Ishikawa (cell line): Measurements from ENCODE around the gene FMOD.

Source experiments
- CEBPB ChIP-seq: IDR thresholded peaks from 2 replicates; pipeline ENCODE4 v1.6.1; 2012
- CREB1 ChIP-seq: IDR thresholded peaks from 2 replicates; pipeline ENCODE4 v1.6.1; 2012; ENCODE audit warnings: low read depth
- EGR1 ChIP-seq: IDR thresholded peaks from 2 replicates; pipeline ENCODE4 v1.6.1; 2012
- EP300 ChIP-seq: IDR thresholded peaks from 2 replicates; pipeline ENCODE4 v1.6.1; 2012; ENCODE audit warnings: borderline replicate concordance
- FOXM1 ChIP-seq: IDR thresholded peaks from 2 replicates; pipeline ENCODE4 v1.6.1; 2012; ENCODE audit warnings: low read depth, borderline replicate concordance
- NFIC ChIP-seq: IDR thresholded peaks from 2 replicates; pipeline ENCODE4 v1.6.1; 2012
- RAD21 ChIP-seq: IDR thresholded peaks from 2 replicates; pipeline ENCODE4 v1.6.1; 2012; ENCODE audit warnings: low read depth
- TAF1 ChIP-seq: IDR thresholded peaks from 2 replicates; pipeline ENCODE4 v1.6.1; 2012; ENCODE audit warnings: low read depth, mild to moderate bottlenecking
- TCF12 ChIP-seq: IDR thresholded peaks from 2 replicates; pipeline ENCODE4 v1.6.1; 2012; ENCODE audit warnings: low read depth
- TEAD4 ChIP-seq: IDR thresholded peaks from 2 replicates; pipeline ENCODE4 v1.6.1; 2012
- YY1 ChIP-seq: IDR thresholded peaks from 2 replicates; pipeline ENCODE4 v1.6.1; 2012; ENCODE audit warnings: low read depth
- ZBTB7A ChIP-seq: IDR thresholded peaks from 2 replicates; pipeline ENCODE4 v1.6.1; 2012; ENCODE audit warnings: low read depth
- TF ChIP-seq, protein P1 (sequence below): IDR thresholded peaks from 2 replicates; pipeline ENCODE4 v1.6.1; 2012; ENCODE audit warnings: low read depth, mild to moderate bottlenecking
- TF ChIP-seq, protein P2 (sequence below): IDR thresholded peaks from 2 replicates; pipeline ENCODE4 v1.6.1; 2012
- TF ChIP-seq, protein P3 (sequence below): IDR thresholded peaks from 2 replicates; pipeline ENCODE4 v1.6.1; 2012

FMOD gene

GRCh38 chr1:203305809-203306088, 45.2 kb downstream of the FMOD start:
- TF ChIP-seq EP300 (no peak), CREB1 (no peak), ZBTB7A (no peak), TCF12 (no peak), NFIC (no peak), TAF1 (no peak), YY1 (no peak), FOXM1 (no peak), TEAD4 (no peak), EGR1 (no peak)
- TF ChIP-seq, protein P1, sequence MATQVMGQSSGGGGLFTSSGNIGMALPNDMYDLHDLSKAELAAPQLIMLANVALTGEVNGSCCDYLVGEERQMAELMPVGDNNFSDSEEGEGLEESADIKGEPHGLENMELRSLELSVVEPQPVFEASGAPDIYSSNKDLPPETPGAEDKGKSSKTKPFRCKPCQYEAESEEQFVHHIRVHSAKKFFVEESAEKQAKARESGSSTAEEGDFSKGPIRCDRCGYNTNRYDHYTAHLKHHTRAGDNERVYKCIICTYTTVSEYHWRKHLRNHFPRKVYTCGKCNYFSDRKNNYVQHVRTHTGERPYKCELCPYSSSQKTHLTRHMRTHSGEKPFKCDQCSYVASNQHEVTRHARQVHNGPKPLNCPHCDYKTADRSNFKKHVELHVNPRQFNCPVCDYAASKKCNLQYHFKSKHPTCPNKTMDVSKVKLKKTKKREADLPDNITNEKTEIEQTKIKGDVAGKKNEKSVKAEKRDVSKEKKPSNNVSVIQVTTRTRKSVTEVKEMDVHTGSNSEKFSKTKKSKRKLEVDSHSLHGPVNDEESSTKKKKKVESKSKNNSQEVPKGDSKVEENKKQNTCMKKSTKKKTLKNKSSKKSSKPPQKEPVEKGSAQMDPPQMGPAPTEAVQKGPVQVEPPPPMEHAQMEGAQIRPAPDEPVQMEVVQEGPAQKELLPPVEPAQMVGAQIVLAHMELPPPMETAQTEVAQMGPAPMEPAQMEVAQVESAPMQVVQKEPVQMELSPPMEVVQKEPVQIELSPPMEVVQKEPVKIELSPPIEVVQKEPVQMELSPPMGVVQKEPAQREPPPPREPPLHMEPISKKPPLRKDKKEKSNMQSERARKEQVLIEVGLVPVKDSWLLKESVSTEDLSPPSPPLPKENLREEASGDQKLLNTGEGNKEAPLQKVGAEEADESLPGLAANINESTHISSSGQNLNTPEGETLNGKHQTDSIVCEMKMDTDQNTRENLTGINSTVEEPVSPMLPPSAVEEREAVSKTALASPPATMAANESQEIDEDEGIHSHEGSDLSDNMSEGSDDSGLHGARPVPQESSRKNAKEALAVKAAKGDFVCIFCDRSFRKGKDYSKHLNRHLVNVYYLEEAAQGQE = no peak
- TF ChIP-seq, protein P2, sequence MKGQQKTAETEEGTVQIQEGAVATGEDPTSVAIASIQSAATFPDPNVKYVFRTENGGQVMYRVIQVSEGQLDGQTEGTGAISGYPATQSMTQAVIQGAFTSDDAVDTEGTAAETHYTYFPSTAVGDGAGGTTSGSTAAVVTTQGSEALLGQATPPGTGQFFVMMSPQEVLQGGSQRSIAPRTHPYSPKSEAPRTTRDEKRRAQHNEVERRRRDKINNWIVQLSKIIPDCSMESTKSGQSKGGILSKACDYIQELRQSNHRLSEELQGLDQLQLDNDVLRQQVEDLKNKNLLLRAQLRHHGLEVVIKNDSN = no peak

GRCh38 chr1:203304919-203305808, 45.8 kb downstream of the FMOD start, which contains the start of gene BTG2:
Gene BTG2, plus strand, starts transcription at chr1:203305519. Its CDS starts 88 bp downstream, at chr1:203305607.
- TF ChIP-seq TAF1 = peak; percentile 80
- TF ChIP-seq, protein P1 = no peak
- TF ChIP-seq TCF12 = 0 out of 2 replicates have a peak, but pooled peaks have one; percentile 31
- peak; percentile 51; the same call in 1 of the 2 replicates for TF ChIP-seq EGR1
- TF ChIP-seq, protein P3, sequence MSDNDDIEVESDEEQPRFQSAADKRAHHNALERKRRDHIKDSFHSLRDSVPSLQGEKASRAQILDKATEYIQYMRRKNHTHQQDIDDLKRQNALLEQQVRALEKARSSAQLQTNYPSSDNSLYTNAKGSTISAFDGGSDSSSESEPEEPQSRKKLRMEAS = peak; percentile 58; the same call in 1 of the 2 replicates

GRCh38 chr1:203304391-203304918, 46.5 kb downstream of the FMOD start:
- TF ChIP-seq FOXM1 (no peak), YY1 (no peak), TEAD4 (no peak), TCF12 (no peak), TAF1 (no peak), ZBTB7A (no peak), EP300 (no peak), RAD21 (no peak)
- TF ChIP-seq, protein P3 = no peak
- TF ChIP-seq, protein P2 = no peak

DNA sequence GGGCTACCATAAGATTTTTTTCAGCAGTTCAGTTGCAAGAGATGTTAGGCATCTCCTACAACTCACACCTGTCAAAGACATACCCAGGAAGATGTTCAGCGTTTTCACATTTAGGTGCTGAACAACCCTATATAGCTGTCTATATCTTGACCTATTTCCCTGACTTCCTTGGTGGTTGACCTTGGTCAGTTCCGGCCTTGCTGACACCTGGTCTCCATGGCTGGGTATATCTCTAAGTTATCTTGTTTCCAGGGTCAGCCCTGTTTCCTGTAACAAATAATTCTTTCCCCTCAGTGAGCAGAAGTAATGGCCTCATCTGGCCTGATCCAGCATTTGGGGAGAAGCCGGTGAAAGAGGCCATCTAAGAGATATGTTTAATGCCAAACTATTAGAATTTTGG, 48.0 kb downstream of the FMOD start:
- no peak for TF ChIP-seq YY1
- no peak for TF ChIP-seq NFIC
- no peak for TF ChIP-seq CEBPB
- TF ChIP-seq, protein P2 = no peak
- no peak for TF ChIP-seq TAF1
- no peak for TF ChIP-seq TEAD4
- TF ChIP-seq EGR1 = no peak
- no peak for TF ChIP-seq FOXM1
- no peak for TF ChIP-seq TCF12
- no peak for TF ChIP-seq CREB1
- TF ChIP-seq, protein P3 = no peak
- no peak for TF ChIP-seq EP300
- TF ChIP-seq RAD21 = no peak
- no peak for TF ChIP-seq ZBTB7A

GRCh38 chr1:203302456-203302855, 48.5 kb downstream of the FMOD start:
- no peak for TF ChIP-seq TEAD4
- TF ChIP-seq EP300 = no peak
- TF ChIP-seq, protein P2 = no peak
- TF ChIP-seq RAD21 = no peak
- no peak for TF ChIP-seq NFIC
- TF ChIP-seq, protein P1 = no peak
- TF ChIP-seq FOXM1 = no peak
- no peak for TF ChIP-seq ZBTB7A
- TF ChIP-seq EGR1 = no peak
- TF ChIP-seq YY1 = no peak
- TF ChIP-seq CREB1 = no peak
- TF ChIP-seq, protein P3 = no peak
- no peak for TF ChIP-seq CEBPB
